Testis (tissue), 3 donors: ENCODE results near the gene EMB. TPM values are rescaled to one million over a fixed set of nuclear protein-coding genes. Genes with fewer than 3 reads are reported as not detected.

ENCODE experiments used
- DNase-seq: peaks from one replicate; pipeline ENCODE4 v3.0.0-alpha.2; 2019
- H3K27ac ChIP-seq, 2 donors: fragments of 200-600 bp; sonication (generic); one replicate each; pipeline ENCODE4 v1.5.1; 2019
- H3K27me3 ChIP-seq: fragments of 200-600 bp; sonication (generic); one replicate; pipeline ENCODE4 v1.5.1; 2019
- H3K36me3 ChIP-seq: fragments of 200-600 bp; sonication (generic); one replicate; pipeline ENCODE4 v1.5.1; 2017; ENCODE audit warnings: low read depth; ENCODE audit errors: missing control alignments
- H3K4me1 ChIP-seq: fragments of 200-600 bp; sonication (generic); one replicate; pipeline ENCODE4 v1.5.1; 2019
- H3K4me3 ChIP-seq, 2 donors: fragments of 200-600 bp; sonication (generic); one replicate each; pipeline ENCODE4 v1.5.1; 2017 to 2019
- H3K9me3 ChIP-seq: fragments of 200-600 bp; sonication (generic); one replicate; pipeline ENCODE4 v1.5.1; 2017
- POLR2A ChIP-seq: fragments of 450-650 bp; IDR thresholded peaks from one replicate; pipeline ENCODE4 v1.6.1; 2017; ENCODE audit warnings: antibody characterized with exemption, mild to moderate bottlenecking, moderate library complexity
- WGBS, 2 donors: methylation state at CpG; one replicate each; pipeline ENCODE4 v1.1.5; 2018; 5-methylcytosine and 5-hydroxymethylcytosine counted together
- intact Hi-C: fragments of 100-400 bp; cut with DNase I; formaldehyde crosslinking; loops from one replicate; pipeline ENCODE4 v1.15.1; 2023; ENCODE audit warnings: low total_unique reads
- polyA plus RNA-seq: library from polyadenylated mRNA; stranded (reverse); fragments of 350-450 nt; fragmentation: Illumina TruSeq; extraction: RNeasy Lipid Tissue Mini Kit (QIAGEN cat#74804); gene quantifications from one replicate; pipeline ENCODE4 v1.2.3, GENCODE V29; 2014; ENCODE audit warnings: low read depth, low replicate concordance; ENCODE audit not compliant: insufficient read depth
- total RNA-seq, 2 donors: library from RNA; depleted of rRNA; stranded (reverse); fragments of >200 nt; gene quantifications; one replicate each; pipeline ENCODE4 v1.2.3, GENCODE V29; 2016
- TF ChIP-seq, protein P1 (sequence below), 3 experiments: fragments of 450-650 bp in 2 of 3; fragments of 200-600 bp in 1 of 3; sonication (generic) in 1 of 3; IDR thresholded peaks; one replicate each; pipeline ENCODE4 v1.5.1; 2016 to 2019; ENCODE audit warnings: antibody characterized with exemption in 3 of 3, mild to moderate bottlenecking in 2 of 3, moderate library complexity in 1 of 3

Gene EMB
- total and polyA plus RNA-seq, 3 donors from 2014 or later: 20.0 to 32.4 (median 26.2) TPM

- H3K36me3 ChIP-seq: no peaks in the 10 kb centered on the region
- no peak for DNase-seq
- no peaks in the 10 kb centered on the region for H3K27me3 ChIP-seq
- H3K4me3 ChIP-seq: no peak overlapping the region
- no peaks in the 10 kb centered on the region for H3K9me3 ChIP-seq
- H3K27ac ChIP-seq: no peak overlapping the region
- intact Hi-C loops: no loop called here
- H3K4me1 ChIP-seq: no peaks in the 10 kb centered on the region
- no peak for TF ChIP-seq POLR2A
- TF ChIP-seq, protein P1, sequence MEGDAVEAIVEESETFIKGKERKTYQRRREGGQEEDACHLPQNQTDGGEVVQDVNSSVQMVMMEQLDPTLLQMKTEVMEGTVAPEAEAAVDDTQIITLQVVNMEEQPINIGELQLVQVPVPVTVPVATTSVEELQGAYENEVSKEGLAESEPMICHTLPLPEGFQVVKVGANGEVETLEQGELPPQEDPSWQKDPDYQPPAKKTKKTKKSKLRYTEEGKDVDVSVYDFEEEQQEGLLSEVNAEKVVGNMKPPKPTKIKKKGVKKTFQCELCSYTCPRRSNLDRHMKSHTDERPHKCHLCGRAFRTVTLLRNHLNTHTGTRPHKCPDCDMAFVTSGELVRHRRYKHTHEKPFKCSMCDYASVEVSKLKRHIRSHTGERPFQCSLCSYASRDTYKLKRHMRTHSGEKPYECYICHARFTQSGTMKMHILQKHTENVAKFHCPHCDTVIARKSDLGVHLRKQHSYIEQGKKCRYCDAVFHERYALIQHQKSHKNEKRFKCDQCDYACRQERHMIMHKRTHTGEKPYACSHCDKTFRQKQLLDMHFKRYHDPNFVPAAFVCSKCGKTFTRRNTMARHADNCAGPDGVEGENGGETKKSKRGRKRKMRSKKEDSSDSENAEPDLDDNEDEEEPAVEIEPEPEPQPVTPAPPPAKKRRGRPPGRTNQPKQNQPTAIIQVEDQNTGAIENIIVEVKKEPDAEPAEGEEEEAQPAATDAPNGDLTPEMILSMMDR (IDR thresholded peaks at IDR 0.05): no peak
Measured at GRCh38 chr5:50359187-50359586, 81.9 kb downstream of the EMB start.

DNA sequence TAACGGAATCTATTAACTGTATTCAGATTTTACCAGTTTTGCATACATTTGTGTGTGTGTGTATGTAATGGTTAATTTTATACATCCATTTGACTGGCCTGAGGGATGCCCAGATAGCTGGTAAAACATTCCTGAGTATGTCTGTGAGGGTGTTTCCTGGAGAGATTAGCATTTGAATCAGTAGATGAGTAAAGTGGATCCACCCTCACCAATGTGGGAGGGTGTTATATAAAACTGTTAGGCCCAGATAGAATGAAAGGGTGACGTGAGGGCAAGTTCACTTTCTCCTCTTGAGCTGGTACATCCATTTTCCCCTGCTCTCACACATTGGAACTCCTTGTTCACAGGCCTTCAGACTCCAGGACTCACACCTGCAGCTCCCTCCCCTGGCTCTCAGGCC is 88.7 kb downstream of the EMB start:
- H3K4me3 ChIP-seq: no peak overlapping the region
- intact Hi-C loops: no loop called here
- H3K36me3 ChIP-seq: no peaks in the 10 kb centered on the region
- H3K27ac ChIP-seq: no peak overlapping the region
- no peaks in the 10 kb centered on the region for H3K27me3 ChIP-seq
- no peaks in the 10 kb centered on the region for H3K4me1 ChIP-seq
- TF ChIP-seq, protein P1 (IDR thresholded peaks at IDR 0.05): no peak
- TF ChIP-seq POLR2A: no peak
- 45 to 57% methylated on average over 2 of the region's 2 CpGs for WGBS, 2 donors
- no peak for DNase-seq
- no peaks in the 10 kb centered on the region for H3K9me3 ChIP-seq

Other genes with a start within 250 kb of the EMB start
- gene PARP8, start 225.3 kb upstream of the EMB start, total RNA-seq: 10 to 100 TPM; 14.4 to 18.0 TPM
- 24.3 TPM for gene PARP8, start 225.3 kb upstream of the EMB start, polyA plus RNA-seq